GM12878 (cell line): ENCODE results near the gene CCIN. TPM values are rescaled to one million over a fixed set of nuclear protein-coding genes. Genes with fewer than 3 reads are reported as not detected.
A peak's percentile ranks its signal among the peaks of the same experiment; 100 is the strongest.

Experiments
- ATAC-seq: fragments of 200-7000 bp; cut with Tn5 transposase; 3 replicates; pipeline ENCODE4 v1.9.1; 2020; ENCODE audit warnings: mild to moderate bottlenecking, moderate library complexity
- BruUV-seq: library from RNA; stranded (reverse); fragments of 400-500 nt; replicated peaks from 2 replicates; lab custom pipeline; 2021; lab: Mats Ljungman, UMichigan
- CTCF ChIA-PET: fragments of 300-600 bp; sonication (Branson Sonifier 250); formaldehyde crosslinking; extraction: SDS; loops from one replicate; lab custom pipeline; 2021; ENCODE audit warnings: inconsistent platforms; lab: Yijun Ruan, JAX
- POLR2A ChIA-PET: fragments of 350-600 bp; formaldehyde crosslinking; extraction: SDS; loops from one replicate; lab custom pipeline; 2021; ENCODE audit warnings: inconsistent platforms; lab: Charles Lee
- RAD21 ChIA-PET: fragments of 300-600 bp; sonication (Branson Sonifier 250); formaldehyde crosslinking; loops from one replicate; lab custom pipeline; 2023; ENCODE audit warnings: antibody characterized with exemption; ENCODE audit not compliant: unreplicated experiment; lab: Charles Lee
- SMC1A ChIA-PET: fragments of 300-600 bp; sonication (Branson Sonifier 250); formaldehyde crosslinking; loops from one replicate; lab custom pipeline; 2023; ENCODE audit not compliant: unreplicated experiment, uncharacterized antibody; lab: Charles Lee
- DNase-seq: peaks from one replicate; pipeline ENCODE4 v3.0.0-alpha.2; 2011; ENCODE audit warnings: low read depth, low spot score
- FAIRE-seq: peaks from 3 replicates; lab custom pipeline; 2011; peaks lifted over from hg19 to GRCh38; lab: Jason Lieb, UNC
- H2AFZ ChIP-seq: 2 replicates; pipeline ENCODE4 v1.6.0; 2011; ENCODE audit warnings: low read depth, low read length, control low read depth; ENCODE audit not compliant: control insufficient read depth
- H3K27ac ChIP-seq: 2 replicates; pipeline ENCODE4 v1.5.1; 2011; ENCODE audit warnings: control low read depth; ENCODE audit not compliant: control insufficient read depth, insufficient read depth
- H3K27me3 ChIP-seq, 2 experiments: replicated peaks in 1 of 2; 2 replicates each; pipeline versions ENCODE4 v1.6.0 to v1.6.1; 2011; ENCODE audit warnings: low read length in 1 of 2; ENCODE audit not compliant: control insufficient read depth in 2 of 2, insufficient read depth in 2 of 2
- H3K36me3 ChIP-seq, 2 experiments: 2 replicates each; pipeline ENCODE4 v1.5.1; 2011; ENCODE audit warnings: low read length in 1 of 2; ENCODE audit not compliant: control insufficient read depth in 2 of 2, insufficient read depth in 2 of 2
- H3K4me1 ChIP-seq: 2 replicates; pipeline ENCODE4 v1.6.1; 2011; ENCODE audit warnings: mild to moderate bottlenecking, low read length, moderate library complexity, mixed read lengths; ENCODE audit not compliant: control insufficient read depth, insufficient read depth
- H3K4me2 ChIP-seq: 2 replicates; pipeline ENCODE4 v1.6.0; 2011; ENCODE audit warnings: control low read depth; ENCODE audit not compliant: control insufficient read depth, insufficient read depth
- H3K4me3 ChIP-seq: fragments of 200-600 bp; sonication (generic); 2 replicates; pipeline ENCODE4 v1.5.1; 2016
- H3K79me2 ChIP-seq: 2 replicates; pipeline ENCODE4 v1.6.0; 2011; ENCODE audit warnings: low read length; ENCODE audit not compliant: control insufficient read depth, insufficient read depth
- H3K9ac ChIP-seq: 2 replicates; pipeline ENCODE4 v1.8.0; 2011; ENCODE audit warnings: low read length, control low read depth, mixed read lengths; ENCODE audit not compliant: control insufficient read depth, insufficient read depth
- H3K9me3 ChIP-seq: replicated peaks from 3 replicates; pipeline ENCODE4 v1.5.1; 2011; ENCODE audit warnings: mild to moderate bottlenecking, low read length; ENCODE audit not compliant: control insufficient read depth, insufficient read depth
- H4K20me1 ChIP-seq: 2 replicates; pipeline ENCODE4 v1.6.0; 2011; ENCODE audit not compliant: control insufficient read depth, insufficient read depth
- BMI1 ChIP-seq: fragments of 450-650 bp; IDR thresholded peaks from 2 replicates; pipeline ENCODE4 v1.6.1; 2016; ENCODE audit warnings: mild to moderate bottlenecking, moderate library complexity, borderline replicate concordance
- CTCF ChIP-seq, 3 experiments: IDR thresholded peaks in 2 of 3; conservative IDR thresholded peaks in 1 of 3; 2 replicates each; pipeline ENCODE4 v1.5.1; 2011; ENCODE audit warnings: low read depth in 3 of 3, low read length in 3 of 3, mild to moderate bottlenecking in 3 of 3, control low read depth in 2 of 3, moderate library complexity in 2 of 3, inconsistent platforms in 1 of 3, mixed read lengths in 1 of 3; ENCODE audit not compliant: control insufficient read depth in 2 of 3, insufficient read depth in 1 of 3; ENCODE audit errors: extremely low read depth in 1 of 3
- EED ChIP-seq: sonication (generic); IDR thresholded peaks from 2 replicates; pipeline ENCODE4 v1.6.1; 2016; ENCODE audit warnings: antibody characterized with exemption, low read depth
- ESRRA ChIP-seq: IDR thresholded peaks from 2 replicates; pipeline ENCODE4 v1.6.1; 2012; ENCODE audit warnings: mild to moderate bottlenecking, low read length, improper control_type of control experiment
- ETV6 ChIP-seq, 2 experiments: fragments of 450-650 bp in 1 of 2; IDR thresholded peaks in 1 of 2; conservative IDR thresholded peaks in 1 of 2; 2 replicates each; pipeline ENCODE4 v1.6.1; 2014; ENCODE audit warnings: antibody characterized with exemption in 1 of 2, borderline replicate concordance in 1 of 2, low read depth in 1 of 2, mild to moderate bottlenecking in 1 of 2, moderate library complexity in 1 of 2
- RB1 ChIP-seq: fragments of 450-650 bp; formaldehyde crosslinking; IDR thresholded peaks from 2 replicates; pipeline ENCODE4 v1.6.1; 2017; ENCODE audit warnings: mild to moderate bottlenecking, borderline replicate concordance
- RFX5 ChIP-seq: IDR thresholded peaks from 2 replicates; pipeline ENCODE4 v1.6.1; 2011; ENCODE audit warnings: low read depth, low read length, improper control_type of control experiment
- SKIL ChIP-seq: fragments of 450-650 bp; IDR thresholded peaks from 2 replicates; pipeline ENCODE4 v1.6.1; 2017; ENCODE audit warnings: mild to moderate bottlenecking, low read depth, inconsistent platforms; ENCODE audit not compliant: poor library complexity, severe bottlenecking
- STAT3 ChIP-seq: IDR thresholded peaks from 2 replicates; pipeline ENCODE4 v1.6.1; 2011; ENCODE audit warnings: low read depth, low read length, improper control_type of control experiment
- WGBS: methylation state at CpG from one replicate; pipeline ENCODE4 v1.1.6; 2016; ENCODE audit warnings: low lambda C conversion rate; ENCODE audit not compliant: insufficient replicate concordance, insufficient coverage; ENCODE audit errors: missing lambda C conversion rate; 5-methylcytosine and 5-hydroxymethylcytosine counted together
- in situ Hi-C: fragments of 300-500 bp; cut with MboI; formaldehyde crosslinking; loops from 9 replicates; pipeline ENCODE4 v1.14.3; 2018; ENCODE audit warnings: mixed read lengths
- intact Hi-C: fragments of 100-400 bp; cut with micrococcal nuclease; formaldehyde crosslinking; loops from one replicate; pipeline ENCODE4 v1.14.2; 2022; ENCODE audit not compliant: unreplicated experiment
- polyA plus RNA-seq, 11 experiments: library from polyadenylated mRNA; depleted of rRNA in 4 of 11; unstranded in 6 of 11; stranded (reverse) in 5 of 11; fragments of >200 nt; fragmentation: Nextera tagmentation in 4 of 11; fragmentation: Illumina TruSeq in 1 of 11; extraction: Ambion mirVana in 4 of 11; extraction: Trizol in 1 of 11; gene quantifications; 1 replicate in 1 of 11; 2 replicates in 10 of 11; pipeline versions ENCODE4 v1.2.1 to v1.2.3, GENCODE V29; 2011 to 2016; ENCODE audit warnings: inconsistent platforms in 2 of 11, missing spikeins in 2 of 11, low read depth in 1 of 11
- total RNA-seq, 4 experiments: library from RNA; depleted of rRNA in 3 of 4; stranded (reverse); fragments of >200 nt in 3 of 4; fragmentation: Illumina TruSeq in 1 of 4; extraction: Trizol in 1 of 4; gene quantifications; 2 replicates each; pipeline versions ENCODE4 v1.2.1 to v1.2.3, GENCODE V29; 2013 to 2021
- TF ChIP-seq, protein P1 (sequence below): fragments of 450-650 bp; IDR thresholded peaks from 2 replicates; pipeline ENCODE4 v1.6.1; 2016; ENCODE audit warnings: mild to moderate bottlenecking
- TF ChIP-seq, protein P2 (sequence below): IDR thresholded peaks from 2 replicates; pipeline ENCODE4 v1.6.1; 2012; ENCODE audit warnings: mild to moderate bottlenecking, low read depth, low read length

The CCIN gene
- total and polyA plus RNA-seq, 10 of the 15 experiments (the other 5 are each of a cell fraction or from before 2014, with no cell fraction given): not detected

DNA sequence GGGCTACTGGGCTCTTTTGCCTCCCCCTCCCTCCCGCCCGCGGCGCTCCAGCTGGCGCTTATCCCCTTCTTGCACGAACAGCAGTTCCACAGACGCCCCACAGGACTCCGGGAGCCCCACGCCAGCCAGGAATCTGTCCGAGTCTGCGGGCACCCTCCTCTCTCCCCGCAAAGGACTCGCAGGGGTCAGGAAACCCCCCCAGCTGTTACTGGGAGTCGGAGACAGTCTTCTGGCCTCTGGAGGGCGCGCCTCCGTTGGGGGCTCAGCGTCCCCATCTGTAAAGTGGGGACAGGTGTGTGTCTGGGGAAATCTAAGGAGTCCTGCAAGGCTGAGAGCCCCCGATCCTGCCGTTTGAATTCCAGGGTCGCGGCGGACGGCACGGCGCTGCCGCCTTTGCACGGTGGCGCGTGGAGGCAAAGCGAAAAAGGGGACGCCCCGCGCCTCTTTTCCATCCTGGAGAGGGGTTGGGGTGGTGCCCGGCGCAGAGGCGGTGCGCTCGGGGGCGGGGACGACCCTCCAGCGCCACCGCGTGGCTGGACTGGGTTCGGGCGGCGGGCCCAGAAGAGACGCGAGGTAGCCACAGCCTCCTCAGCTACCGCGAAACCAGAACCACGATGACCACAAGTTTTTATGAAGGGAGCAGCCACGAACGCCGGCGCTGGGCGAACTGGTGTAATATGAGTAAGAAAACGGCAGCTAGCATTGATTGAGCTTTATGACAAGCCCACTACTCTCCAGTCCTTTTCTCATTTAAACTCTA lies 2.8 kb upstream of the CCIN start:
- CTCF ChIA-PET: interaction anchor here (0.6 to 7.8 kb wide), 25 partner anchors 9 to 397 kb away, joined by 3 to 258 read pairs (median 3); partner anchors contain the start of gene CLTA
- TF ChIP-seq BMI1: no peak
- TF ChIP-seq ESRRA: no peak
- no peak for TF ChIP-seq SKIL
- TF ChIP-seq RB1: 0 out of 2 replicates have a peak, but pooled peaks have one; percentile 37
- TF ChIP-seq, protein P1, sequence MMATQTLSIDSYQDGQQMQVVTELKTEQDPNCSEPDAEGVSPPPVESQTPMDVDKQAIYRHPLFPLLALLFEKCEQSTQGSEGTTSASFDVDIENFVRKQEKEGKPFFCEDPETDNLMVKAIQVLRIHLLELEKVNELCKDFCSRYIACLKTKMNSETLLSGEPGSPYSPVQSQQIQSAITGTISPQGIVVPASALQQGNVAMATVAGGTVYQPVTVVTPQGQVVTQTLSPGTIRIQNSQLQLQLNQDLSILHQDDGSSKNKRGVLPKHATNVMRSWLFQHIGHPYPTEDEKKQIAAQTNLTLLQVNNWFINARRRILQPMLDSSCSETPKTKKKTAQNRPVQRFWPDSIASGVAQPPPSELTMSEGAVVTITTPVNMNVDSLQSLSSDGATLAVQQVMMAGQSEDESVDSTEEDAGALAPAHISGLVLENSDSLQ: no peak
- peak; percentile 82 to 98 (median 87) for TF ChIP-seq CTCF (IDR thresholded peaks at IDR 0.05 in 2 of 3, conservative IDR thresholded peaks at IDR 0.05 in 1 of 3; ENCODE audit: control insufficient read depth in 2 of 3, extremely low read depth in 1 of 3, insufficient read depth in 1 of 3, low read depth in 3 of 3, low read length in 3 of 3)
- no peak for TF ChIP-seq RFX5
- TF ChIP-seq STAT3: no peak
- TF ChIP-seq, protein P2, sequence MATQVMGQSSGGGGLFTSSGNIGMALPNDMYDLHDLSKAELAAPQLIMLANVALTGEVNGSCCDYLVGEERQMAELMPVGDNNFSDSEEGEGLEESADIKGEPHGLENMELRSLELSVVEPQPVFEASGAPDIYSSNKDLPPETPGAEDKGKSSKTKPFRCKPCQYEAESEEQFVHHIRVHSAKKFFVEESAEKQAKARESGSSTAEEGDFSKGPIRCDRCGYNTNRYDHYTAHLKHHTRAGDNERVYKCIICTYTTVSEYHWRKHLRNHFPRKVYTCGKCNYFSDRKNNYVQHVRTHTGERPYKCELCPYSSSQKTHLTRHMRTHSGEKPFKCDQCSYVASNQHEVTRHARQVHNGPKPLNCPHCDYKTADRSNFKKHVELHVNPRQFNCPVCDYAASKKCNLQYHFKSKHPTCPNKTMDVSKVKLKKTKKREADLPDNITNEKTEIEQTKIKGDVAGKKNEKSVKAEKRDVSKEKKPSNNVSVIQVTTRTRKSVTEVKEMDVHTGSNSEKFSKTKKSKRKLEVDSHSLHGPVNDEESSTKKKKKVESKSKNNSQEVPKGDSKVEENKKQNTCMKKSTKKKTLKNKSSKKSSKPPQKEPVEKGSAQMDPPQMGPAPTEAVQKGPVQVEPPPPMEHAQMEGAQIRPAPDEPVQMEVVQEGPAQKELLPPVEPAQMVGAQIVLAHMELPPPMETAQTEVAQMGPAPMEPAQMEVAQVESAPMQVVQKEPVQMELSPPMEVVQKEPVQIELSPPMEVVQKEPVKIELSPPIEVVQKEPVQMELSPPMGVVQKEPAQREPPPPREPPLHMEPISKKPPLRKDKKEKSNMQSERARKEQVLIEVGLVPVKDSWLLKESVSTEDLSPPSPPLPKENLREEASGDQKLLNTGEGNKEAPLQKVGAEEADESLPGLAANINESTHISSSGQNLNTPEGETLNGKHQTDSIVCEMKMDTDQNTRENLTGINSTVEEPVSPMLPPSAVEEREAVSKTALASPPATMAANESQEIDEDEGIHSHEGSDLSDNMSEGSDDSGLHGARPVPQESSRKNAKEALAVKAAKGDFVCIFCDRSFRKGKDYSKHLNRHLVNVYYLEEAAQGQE: no peak
- peak; percentile 42; the same call in 1 of the 2 replicates for TF ChIP-seq EED
- TF ChIP-seq ETV6 (conservative IDR thresholded peaks at IDR 0.05 in 1 of 2, IDR thresholded peaks at IDR 0.05 in 1 of 2; ENCODE audit: borderline replicate concordance in 1 of 2, low read depth in 1 of 2): no peak

More for the DNA sequence above, 2.8 kb upstream of the CCIN start:
- Histone ChIP-seq H2AFZ (peak overlapping the region; percentile 63), H3K79me2 (no peaks in the 10 kb centered on the region), H3K4me1 (peaks cover 3% of the 10 kb centered on the region; the same call in 1 of the 2 replicates), H3K27ac (no peak overlapping the region), H3K4me3 (peak overlapping the region; percentile 55; the same call in 1 of the 2 replicates), H3K9ac (no peak overlapping the region), H4K20me1 (no peaks in the 10 kb centered on the region), H3K27me3 (no peaks in the 10 kb centered on the region; a peak in 2 of 4 replicates), H3K9me3 (no peaks in the 10 kb centered on the region), H3K4me2 (peak overlapping the region; percentile 85), H3K36me3 (no peaks in the 10 kb centered on the region)
- WGBS: 6% methylated on average over 51 of the region's 58 CpGs
- intact Hi-C loops (loop anchor here (1.0 to 10.0 kb wide), 3 partner anchors 63 to 212 kb away; partner anchors contain the start of gene RECK), in situ Hi-C loops (loop anchor here (5.0 kb wide), 1 partner anchor 64 kb away; no protein-coding TSS in a partner anchor)
- DNase-seq (no peak), ATAC-seq (peak; percentile 100), FAIRE-seq (peak; percentile 94)
- BruUV-seq: no TSS peak
- RAD21 ChIA-PET: interaction anchor here (0.6 to 7.2 kb wide), 11 partner anchors 11 to 1902 kb away, joined by 3 to 105 read pairs (median 4); partner anchors contain the start of gene CLTA
- POLR2A ChIA-PET: interaction anchor here (0.6 to 1.1 kb wide), 2 partner anchors 63 to 85 kb away, joined by 3 read pairs; no protein-coding TSS in a partner anchor
- SMC1A ChIA-PET: interaction anchor here (0.6 to 9.1 kb wide), 7 partner anchors 10 to 158 kb away, joined by 3 to 134 read pairs (median 3); no protein-coding TSS in a partner anchor
